ENCODE measurements around the gene LIPF.
"Not testable (repeated sequence)": the region's sequence is repeated elsewhere in the genome, so short reads cannot be mapped to it uniquely, and the experiment has no call there.

LIPF gene

DNA sequence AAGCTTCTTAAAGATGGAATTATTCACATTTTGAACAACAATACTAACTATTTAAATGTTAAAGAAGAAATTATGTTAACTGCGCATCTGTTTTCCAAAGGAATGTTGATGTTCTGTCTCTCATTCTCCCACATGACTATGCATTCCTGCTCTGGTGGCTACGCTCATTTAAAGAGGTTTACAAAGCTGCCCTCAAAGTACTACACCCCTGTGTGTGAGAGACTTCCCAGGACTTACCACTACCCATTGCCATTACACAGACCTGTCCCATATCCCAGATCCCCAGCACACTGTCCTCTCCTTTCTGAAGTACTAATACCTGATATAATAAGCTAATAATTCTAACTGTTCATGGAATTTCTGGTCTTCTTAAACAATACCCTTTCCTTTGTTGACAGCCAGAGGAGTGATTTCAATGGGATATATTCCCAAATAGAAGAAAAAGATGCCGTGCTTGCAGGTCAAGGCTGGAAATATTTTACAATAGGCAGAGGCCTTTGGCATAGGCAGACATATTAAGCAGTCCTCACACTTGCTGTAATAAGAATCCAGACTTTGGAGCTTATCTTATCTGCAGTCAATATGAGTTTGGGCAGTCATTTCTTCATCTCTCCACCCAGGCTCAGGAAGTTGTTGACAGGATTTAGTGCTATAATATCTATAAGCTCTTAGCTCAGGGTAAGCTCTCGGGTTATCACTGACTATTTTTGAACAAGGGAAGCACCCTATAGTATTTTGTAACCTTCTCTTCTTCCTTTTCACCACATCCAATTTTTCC lies 12.2 kb downstream of the LIPF start:
- DNase-seq (ENCODE audit: low read depth), result no peak

DNA sequence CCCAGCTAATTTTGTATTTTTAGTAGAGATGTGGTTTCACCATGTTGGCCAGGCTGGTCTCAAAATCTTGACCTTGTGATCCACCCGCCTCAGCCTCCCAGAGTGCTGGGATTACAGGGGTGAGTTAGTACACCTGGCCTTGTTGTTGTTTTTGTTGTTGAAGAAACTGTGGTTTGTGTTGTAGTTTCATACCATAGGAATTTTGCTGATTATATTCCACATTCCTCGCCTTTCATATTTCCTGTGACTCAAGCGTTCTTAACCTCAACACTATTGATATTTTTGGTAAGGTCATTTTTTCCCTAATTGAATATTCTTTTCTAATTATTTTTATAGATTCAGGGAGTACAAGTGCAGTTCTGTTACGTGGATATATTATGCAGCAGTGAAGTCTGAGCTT lies 16.7 kb downstream of the LIPF start:
- peak; percentile 65 for DNase-seq (ENCODE audit: low read depth)

GRCh38 chr10:88682491-88682890 lies 18.2 kb downstream of the LIPF start:
- no peak for DNase-seq (ENCODE audit: low read depth)

DNA sequence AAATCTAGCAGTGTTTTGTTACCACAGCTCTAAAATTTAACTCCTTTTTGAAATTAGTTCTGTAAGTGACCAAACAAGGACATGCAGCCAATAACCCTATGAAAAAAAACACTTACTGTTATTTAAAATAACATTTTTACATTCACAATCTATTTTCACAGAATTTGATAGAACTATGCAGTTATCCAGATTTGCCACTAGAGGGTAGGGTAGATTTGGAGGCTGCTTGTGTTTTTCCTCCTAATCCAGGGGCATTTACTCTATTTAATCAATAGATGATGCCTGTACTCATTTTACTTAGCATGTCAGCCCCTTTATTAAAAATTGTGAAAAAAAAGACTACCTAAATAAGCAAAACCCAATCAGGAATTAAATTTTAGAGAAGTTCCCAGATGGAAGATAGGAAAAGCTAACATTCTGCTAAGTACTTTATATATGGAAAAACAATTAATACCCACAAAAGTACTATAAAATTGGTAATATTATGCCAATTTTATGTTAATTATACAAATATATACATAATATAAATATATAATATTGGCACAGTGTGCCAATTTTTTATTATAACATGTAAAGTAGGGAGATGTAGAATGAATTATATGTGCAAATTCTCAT lies 23.7 kb downstream of the LIPF start:
- peak; percentile 54 for DNase-seq (ENCODE audit: low read depth)

DNA sequence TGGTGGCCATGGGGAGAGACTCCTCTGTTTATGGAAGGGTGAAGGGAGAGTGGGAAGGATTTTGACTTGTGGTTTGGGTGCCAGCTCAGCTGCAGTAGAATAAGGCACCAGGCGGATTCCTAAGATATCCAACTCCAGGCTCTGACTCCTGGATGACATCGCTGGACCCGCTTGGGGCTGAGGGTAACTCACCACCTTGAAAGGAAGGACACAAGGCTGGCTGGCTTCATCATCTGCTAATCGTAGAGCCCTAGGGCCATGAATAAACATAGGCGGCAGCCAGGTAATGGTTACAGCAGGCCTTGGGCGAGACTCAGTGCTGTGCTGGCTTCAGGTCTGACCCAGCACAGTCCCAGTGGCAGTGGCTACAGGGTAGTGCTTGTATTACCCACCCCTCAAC lies 25.1 kb downstream of the LIPF start:
- DNase-seq (ENCODE audit: low read depth), result no peak

GRCh38 chr10:88693392-88694020 lies 29.3 kb downstream of the LIPF start:
- peak; percentile 24 for DNase-seq (ENCODE audit: low read depth)

GRCh38 chr10:88702848-88703597 lies 38.8 kb downstream of the LIPF start:
- peak; percentile 27 for DNase-seq (ENCODE audit: low read depth)

GRCh38 chr10:88705958-88706357 lies 41.7 kb downstream of the LIPF start, which contains the start of gene LIPK:
Gene LIPK (plus strand): TSS chr10:88706249. CDS start chr10:88724544, 18,295 bp downstream.
- no peak for DNase-seq (ENCODE audit: low read depth)

DNA sequence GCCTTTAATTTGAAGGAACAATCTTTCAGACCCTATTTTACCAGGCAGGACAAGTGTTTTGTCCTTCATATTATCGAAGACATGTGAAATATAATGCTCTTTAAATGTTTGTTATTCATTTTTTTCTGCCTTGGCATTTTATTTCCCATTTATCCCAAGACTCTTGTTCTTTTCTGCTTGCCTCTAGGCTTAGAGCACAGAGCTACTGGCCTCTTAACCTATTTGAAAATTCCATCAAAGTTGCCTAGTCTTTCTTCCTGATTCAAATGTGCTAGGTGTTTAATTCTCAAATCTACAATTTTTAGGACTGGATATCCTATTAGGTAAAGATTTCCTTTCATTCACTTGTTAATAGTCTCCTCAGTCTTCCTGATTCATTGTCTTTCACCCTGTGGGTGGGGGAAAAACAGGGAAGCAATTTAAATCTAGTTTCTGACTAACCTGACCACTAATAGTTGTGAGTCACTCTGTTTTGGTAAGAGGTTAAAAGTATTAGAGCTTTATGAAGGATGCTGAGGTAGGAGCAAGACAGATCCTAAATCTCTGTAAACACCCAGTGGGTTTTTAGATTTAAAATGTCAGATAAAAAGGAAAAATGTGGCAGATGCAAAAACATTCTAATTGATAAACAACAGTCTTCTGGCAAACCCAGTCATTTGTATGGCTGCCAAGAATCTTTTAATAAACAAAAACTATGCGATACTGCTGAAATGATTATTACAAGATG lies 43.4 kb downstream of the LIPF start:
- DNase-seq (ENCODE audit: low read depth), result peak; percentile 85

GRCh38 chr10:88709361-88709760 lies 45.1 kb downstream of the LIPF start:
- not testable (repeated sequence) for DNase-seq (ENCODE audit: low read depth)

- DNase-seq (ENCODE audit: low read depth), result no peak
Observed at GRCh38 chr10:88715517-88715916, 51.3 kb downstream of the LIPF start.

GRCh38 chr10:88721392-88721791 lies 57.1 kb downstream of the LIPF start:
- no peak for DNase-seq (ENCODE audit: low read depth)

DNA sequence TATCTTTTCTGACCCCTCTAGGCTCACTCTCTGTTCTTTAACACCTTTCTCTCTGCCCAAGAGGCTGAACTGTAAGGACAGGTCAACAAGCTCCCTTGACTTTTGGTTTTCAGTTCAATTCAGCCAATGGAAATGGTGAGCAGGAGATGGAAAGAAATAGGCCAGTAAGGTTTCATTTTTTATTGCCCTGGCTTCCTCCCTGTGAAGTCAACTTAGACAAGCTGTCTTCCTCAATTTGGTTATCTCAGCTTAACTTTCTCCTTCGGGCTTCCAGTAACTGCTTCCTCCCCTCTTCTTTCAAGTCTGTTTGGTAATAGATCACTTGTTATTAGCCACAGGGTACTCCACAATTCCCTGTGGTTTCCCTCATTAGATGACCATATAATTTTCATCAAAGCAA lies 61.6 kb downstream of the LIPF start:
- DNase-seq (ENCODE audit: low read depth), result no peak

GRCh38 chr10:88728107-88728763 lies 64.0 kb downstream of the LIPF start:
- DNase-seq (ENCODE audit: low read depth), result peak; percentile 13
